Pulmonary artery endothelial cell (primary cell): Measurements from ENCODE around the gene DOK7. TPM values are rescaled to one million over a fixed set of nuclear protein-coding genes. Genes with fewer than 3 reads are reported as not detected.
"Not testable (repeated sequence)": the region's sequence is repeated elsewhere in the genome, so short reads cannot be mapped to it uniquely, and the experiment has no call there.

Experiments
- DNase-seq: peaks from one replicate; pipeline ENCODE4 v3.0.0-alpha.2; 2011; ENCODE audit warnings: low read depth, low spot score
- total RNA-seq: library from RNA; depleted of rRNA; stranded (reverse); fragments of >200 nt; gene quantifications from 2 replicates; pipeline ENCODE4 v1.2.3, GENCODE V29; 2014

The DOK7 gene
- total RNA-seq, 1 donor from 2014 or later = 0.20 TPM

DNA sequence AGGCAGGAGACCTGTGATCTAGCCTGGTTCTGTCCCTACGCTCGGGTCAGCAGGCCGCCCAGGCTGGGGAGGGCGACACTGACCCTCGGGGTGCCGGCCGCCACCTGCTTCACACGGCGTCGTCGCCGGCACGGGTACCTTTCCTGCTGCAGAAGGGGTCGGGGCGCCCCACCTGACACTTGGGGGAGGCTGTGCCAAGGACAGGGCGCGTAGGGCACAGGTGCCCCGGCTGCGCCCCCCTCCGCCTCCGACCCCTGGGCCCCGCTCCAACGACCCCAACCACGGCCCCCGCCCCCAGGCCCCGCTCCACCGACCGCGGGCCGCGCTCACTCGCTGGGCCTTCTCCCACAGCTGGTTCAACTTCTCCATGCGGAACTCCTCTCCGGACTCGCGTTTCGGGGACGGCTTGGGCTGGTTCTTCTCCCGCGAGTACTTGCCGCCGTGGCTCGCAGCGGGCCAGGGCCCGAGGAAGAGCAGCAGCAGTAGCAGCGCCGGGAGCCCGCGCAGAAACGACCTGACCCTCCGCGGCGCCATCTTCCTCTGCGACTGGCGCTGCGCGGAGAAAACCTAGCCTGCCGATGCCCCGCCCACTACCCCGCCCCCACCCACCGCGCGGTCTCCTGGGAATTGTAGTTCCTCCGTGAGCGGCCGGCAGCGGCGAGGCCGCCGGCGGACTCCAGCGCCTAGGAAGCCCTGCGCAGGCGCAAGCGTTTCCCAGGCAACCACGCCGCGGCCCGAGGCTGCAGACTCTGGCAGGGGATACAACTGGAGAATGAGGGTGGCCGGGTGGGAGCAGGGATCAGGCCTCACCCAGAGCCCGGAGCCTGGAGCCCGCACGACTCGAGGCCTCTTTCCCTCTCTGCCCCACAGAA is 69.0 kb downstream of the DOK7 start, which contains the start of gene LRPAP1:
TSS of gene LRPAP1 (minus strand) at position 544 of the 872 bp plus-strand sequence. CDS start at position 534, 10 bp downstream.
- DNase-seq = peak; percentile 46

DNA sequence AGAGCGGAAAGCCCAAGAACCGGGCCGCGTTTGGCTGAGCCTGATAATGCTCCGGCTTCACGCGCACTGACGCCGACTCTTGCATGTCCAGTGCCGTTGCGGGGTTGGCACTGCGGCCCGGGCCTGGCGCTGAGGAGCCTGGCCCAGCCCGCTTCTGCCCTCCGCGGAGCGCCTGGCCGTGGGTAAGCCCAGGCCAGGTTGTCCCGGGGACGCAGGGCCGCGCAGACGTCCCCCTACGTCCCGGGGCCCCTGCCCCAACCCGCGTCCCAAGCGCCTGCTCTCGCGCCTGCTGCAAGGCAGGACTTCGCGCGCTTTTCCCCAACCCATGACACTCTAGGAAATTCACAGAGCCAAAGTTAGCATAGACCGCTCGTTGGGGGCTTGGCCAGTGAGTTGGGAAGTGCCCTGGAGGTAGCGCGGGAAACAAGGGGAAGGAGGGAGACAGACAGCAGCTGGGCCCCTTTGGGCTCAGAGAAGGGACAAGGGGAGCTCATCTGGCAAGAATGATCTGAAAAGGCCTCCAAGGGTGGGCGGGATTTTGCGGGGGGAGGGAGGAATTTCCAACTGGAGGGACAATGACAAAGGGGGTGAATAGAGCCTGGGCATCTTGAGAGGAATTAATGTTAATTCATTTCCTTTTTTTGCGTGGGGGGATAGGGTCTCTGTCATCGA is 69.8 kb downstream of the DOK7 start:
- no peak for DNase-seq

- DNase-seq = no peak
Observed at GRCh38 chr4:3533423-3533820, 70.3 kb downstream of the DOK7 start.

- DNase-seq = not testable (repeated sequence)
Observed at GRCh38 chr4:3535812-3536211, 72.7 kb downstream of the DOK7 start.

GRCh38 chr4:3538906-3539305 is 75.8 kb downstream of the DOK7 start:
- DNase-seq = not testable (repeated sequence)

- not testable (repeated sequence) for DNase-seq
Observed at GRCh38 chr4:3543415-3543814, 80.3 kb downstream of the DOK7 start.

Other genes starting within 250 kb of the DOK7 start
- 0.07 and 0.42 TPM in 2 replicates for gene MSANTD1, start 214.1 kb upstream of the DOK7 start, total RNA-seq
- gene RGS12, start 170.3 kb upstream of the DOK7 start, total RNA-seq = 45.5 and 47.8 TPM in 2 replicates
- gene HGFAC, start 21.3 kb upstream of the DOK7 start, total RNA-seq = 0.18 TPM in 1 of 2 replicates, not detected in the other
- gene LRPAP1, start 69.1 kb downstream of the DOK7 start, total RNA-seq = 145 and 156 TPM in 2 replicates